ENCODE results near the gene MTR.

Gene MTR

DNA sequence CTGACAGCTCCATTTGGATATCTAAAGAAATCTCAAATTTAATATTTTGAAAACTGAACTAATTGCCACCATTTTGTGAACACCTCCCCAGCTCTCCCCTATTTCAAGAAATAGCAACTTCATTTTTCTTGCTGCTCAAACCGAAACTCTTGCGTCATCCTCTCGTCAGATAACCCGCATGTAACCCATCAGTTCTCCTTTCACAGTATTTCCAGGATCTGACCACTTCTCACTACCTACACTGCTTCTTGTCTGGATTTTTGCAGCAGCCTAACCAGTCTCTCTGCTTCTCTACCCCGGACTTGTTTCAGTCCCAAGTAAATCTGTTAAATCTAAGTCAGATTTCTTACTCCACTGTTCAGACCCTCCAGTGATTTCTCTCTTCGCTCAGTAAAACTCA, 75.6 kb downstream of the MTR start:
- DNase-seq (ENCODE audit: low read depth), result no peak
- H3K4me3 ChIP-seq (ENCODE audit: control insufficient read depth, low read depth, low read length), result no peak overlapping the region
- TF ChIP-seq, protein P1, sequence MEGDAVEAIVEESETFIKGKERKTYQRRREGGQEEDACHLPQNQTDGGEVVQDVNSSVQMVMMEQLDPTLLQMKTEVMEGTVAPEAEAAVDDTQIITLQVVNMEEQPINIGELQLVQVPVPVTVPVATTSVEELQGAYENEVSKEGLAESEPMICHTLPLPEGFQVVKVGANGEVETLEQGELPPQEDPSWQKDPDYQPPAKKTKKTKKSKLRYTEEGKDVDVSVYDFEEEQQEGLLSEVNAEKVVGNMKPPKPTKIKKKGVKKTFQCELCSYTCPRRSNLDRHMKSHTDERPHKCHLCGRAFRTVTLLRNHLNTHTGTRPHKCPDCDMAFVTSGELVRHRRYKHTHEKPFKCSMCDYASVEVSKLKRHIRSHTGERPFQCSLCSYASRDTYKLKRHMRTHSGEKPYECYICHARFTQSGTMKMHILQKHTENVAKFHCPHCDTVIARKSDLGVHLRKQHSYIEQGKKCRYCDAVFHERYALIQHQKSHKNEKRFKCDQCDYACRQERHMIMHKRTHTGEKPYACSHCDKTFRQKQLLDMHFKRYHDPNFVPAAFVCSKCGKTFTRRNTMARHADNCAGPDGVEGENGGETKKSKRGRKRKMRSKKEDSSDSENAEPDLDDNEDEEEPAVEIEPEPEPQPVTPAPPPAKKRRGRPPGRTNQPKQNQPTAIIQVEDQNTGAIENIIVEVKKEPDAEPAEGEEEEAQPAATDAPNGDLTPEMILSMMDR (IDR thresholded peaks at IDR 0.05; ENCODE audit: control insufficient read depth, insufficient read depth, low read depth, low read length, missing control alignments), result no peak

DNA sequence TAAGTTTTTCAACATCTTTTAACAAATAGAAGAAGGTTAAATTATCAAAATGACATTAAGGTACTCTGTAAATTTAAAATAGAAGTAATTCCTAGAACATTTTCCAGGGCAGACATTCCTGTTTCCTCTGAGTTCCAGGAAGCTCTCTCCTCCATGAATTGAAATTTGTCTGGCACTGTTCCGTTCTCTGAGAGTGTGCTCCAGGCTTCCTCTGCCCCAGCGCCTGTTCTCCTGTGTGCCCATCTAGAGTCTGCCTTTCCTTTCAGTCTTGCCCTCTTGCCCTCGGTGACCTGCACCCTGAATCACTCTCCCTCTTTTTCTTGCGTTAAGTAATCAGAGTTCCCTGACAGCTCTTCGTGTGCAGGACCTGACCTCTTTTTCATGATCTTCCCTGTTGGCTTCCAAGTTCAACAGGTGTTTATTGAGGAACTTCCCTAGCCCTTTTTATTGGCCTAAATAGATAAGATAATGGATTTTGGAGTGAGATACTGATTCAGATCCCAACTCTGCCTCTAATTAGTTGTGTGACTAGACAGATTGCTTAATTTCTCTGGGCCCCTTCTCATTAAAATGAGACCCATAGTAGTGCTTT, 77.1 kb downstream of the MTR start:
- TF ChIP-seq, protein P1 (IDR thresholded peaks at IDR 0.05; ENCODE audit: control insufficient read depth, insufficient read depth, low read depth, low read length, missing control alignments), result no peak
- H3K4me3 ChIP-seq (ENCODE audit: control insufficient read depth, low read depth, low read length), result no peak overlapping the region
- no peak for DNase-seq (ENCODE audit: low read depth)

DNA sequence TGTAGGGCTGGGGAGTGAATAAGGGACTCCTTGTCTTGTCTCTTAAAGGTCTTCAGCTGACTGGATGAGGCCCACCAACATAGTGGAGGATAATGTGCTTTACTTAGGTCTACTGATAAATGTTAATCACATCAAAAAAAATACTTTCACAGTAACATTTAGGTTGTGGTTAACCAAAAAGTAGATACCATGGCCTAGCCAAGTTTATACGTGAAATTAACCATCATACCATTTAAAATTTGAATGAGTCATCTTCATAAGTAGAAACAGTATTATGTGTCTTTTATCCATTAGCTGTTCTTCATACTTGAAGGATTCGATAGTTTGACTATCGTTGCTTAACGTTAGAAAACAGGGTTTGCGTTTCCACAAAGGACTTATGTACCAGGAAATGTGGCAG, 80.9 kb downstream of the MTR start:
- DNase-seq (ENCODE audit: low read depth), result no peak
- TF ChIP-seq, protein P1 (IDR thresholded peaks at IDR 0.05; ENCODE audit: control insufficient read depth, insufficient read depth, low read depth, low read length, missing control alignments), result no peak
- H3K4me3 ChIP-seq (ENCODE audit: control insufficient read depth, low read depth, low read length), result no peak overlapping the region

DNA sequence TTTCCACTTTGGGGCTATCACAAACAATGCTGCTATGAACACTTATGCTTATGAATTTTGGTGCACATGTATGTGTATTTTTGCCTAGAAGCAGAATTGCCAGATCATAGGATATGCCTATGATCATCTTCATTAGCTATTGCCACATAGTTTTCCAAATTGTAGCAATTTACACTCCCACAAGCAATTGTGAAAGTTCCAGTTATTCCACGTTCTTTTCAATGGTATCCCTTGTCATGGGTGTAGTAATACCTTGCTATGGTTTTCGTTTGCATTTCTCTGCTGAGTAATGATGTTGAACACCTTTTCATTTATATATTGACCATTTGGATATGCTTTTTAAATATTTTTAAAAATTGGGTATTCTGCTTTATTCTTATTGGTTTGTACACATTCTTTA, 82.6 kb downstream of the MTR start:
- TF ChIP-seq, protein P1 (IDR thresholded peaks at IDR 0.05; ENCODE audit: control insufficient read depth, insufficient read depth, low read depth, low read length, missing control alignments), result no peak

DNA sequence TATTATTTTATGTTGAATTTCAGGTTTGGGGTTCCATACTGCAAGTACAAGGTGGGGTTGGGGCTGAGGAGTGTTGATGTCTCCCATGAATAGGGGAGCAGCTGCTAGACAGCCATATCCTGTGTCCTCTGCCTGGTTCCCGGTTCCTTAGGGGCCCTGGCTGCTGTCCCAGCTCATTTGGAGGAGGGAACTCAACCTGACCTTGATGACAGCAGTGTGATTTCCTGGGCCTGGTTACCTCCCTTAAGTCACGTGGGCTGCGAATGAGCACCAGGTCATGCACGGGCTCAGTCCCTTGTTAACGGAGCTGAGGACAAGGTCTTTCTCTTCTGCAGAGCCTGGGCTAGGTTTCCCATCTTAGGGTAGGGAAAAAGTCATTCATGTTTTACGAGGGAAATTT, 85.1 kb downstream of the MTR start:
- TF ChIP-seq, protein P1 (IDR thresholded peaks at IDR 0.05; ENCODE audit: control insufficient read depth, insufficient read depth, low read depth, low read length, missing control alignments), result no peak

More for the DNA sequence above, 82.6 kb downstream of the MTR start:
- no peak overlapping the region for H3K4me3 ChIP-seq (ENCODE audit: control insufficient read depth, low read depth, low read length)
- no peak for DNase-seq (ENCODE audit: low read depth)

DNA sequence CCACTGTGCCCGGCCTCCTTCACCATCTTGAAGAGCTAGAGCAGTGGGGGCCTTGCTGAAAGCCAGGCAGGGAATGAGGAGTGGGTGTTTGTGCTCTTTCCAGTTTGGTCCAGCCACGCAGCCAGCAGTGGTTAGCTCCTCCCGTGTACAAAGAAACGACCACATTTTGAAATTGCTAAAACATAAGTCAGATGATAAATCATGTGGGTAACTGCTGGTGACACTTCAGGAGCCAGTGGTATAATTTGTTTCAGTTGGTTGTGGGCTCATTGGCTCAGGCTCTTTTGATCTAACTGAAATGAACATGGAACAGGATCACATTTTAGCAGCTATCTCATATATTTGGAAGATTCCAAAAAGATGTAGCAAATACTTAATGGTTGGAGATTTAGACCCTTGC, 87.6 kb downstream of the MTR start:
- no peak overlapping the region for H3K4me3 ChIP-seq (ENCODE audit: control insufficient read depth, low read depth, low read length)
- TF ChIP-seq, protein P1 (IDR thresholded peaks at IDR 0.05; ENCODE audit: control insufficient read depth, insufficient read depth, low read depth, low read length, missing control alignments), result no peak
- DNase-seq (ENCODE audit: low read depth), result no peak

More for the DNA sequence above, 85.1 kb downstream of the MTR start:
- no peak for DNase-seq (ENCODE audit: low read depth)
- no peak overlapping the region for H3K4me3 ChIP-seq (ENCODE audit: control insufficient read depth, low read depth, low read length)

DNA sequence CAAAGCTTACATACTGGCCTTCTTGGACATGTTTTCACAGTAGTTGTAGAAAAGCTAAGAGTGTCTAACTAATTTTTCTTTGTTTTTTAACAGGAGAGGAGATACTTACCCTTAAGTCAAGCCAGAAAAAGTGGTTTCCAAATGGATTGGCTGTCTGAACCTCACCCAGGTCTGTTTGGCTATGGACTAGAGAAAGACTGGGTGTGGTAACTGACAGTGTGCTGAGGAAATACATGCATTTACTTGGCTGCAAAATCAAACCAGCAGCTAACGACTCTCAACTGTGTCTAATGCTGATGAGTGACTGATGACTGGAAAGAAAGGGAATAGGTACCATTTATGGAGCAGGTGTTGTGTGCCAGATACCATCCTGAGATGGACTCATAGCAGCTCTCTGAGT, 91.1 kb downstream of the MTR start:
- no peak for DNase-seq (ENCODE audit: low read depth)
- H3K4me3 ChIP-seq (ENCODE audit: control insufficient read depth, low read depth, low read length), result no peak overlapping the region
- TF ChIP-seq, protein P1 (IDR thresholded peaks at IDR 0.05; ENCODE audit: control insufficient read depth, insufficient read depth, low read depth, low read length, missing control alignments), result no peak
